ENCODE results near the gene LYZL1.
"Not testable (repeated sequence)": the region's sequence is repeated elsewhere in the genome, so short reads cannot be mapped to it uniquely, and the experiment has no call there.

The LYZL1 gene

DNA sequence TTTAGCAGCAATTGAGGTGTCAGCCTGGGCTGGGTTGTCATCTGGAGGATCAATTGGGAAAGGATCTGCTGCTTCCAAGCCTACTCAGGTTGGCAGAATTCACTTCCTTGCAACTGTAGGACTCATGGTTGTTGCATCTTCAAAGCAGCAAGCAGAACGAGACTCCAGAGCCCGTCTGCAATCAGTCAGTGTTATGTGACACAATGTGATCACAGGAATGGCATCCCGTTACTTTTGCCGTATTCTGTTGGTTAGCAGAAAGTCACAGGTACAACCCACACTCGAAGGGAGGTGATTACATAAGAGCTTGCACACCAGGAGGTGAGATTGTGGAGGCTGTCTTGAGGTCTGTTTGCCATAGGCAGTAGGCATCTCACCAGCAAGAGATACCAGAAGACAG lies 15.4 kb upstream of the LYZL1 start:
- TF ChIP-seq, protein P1, sequence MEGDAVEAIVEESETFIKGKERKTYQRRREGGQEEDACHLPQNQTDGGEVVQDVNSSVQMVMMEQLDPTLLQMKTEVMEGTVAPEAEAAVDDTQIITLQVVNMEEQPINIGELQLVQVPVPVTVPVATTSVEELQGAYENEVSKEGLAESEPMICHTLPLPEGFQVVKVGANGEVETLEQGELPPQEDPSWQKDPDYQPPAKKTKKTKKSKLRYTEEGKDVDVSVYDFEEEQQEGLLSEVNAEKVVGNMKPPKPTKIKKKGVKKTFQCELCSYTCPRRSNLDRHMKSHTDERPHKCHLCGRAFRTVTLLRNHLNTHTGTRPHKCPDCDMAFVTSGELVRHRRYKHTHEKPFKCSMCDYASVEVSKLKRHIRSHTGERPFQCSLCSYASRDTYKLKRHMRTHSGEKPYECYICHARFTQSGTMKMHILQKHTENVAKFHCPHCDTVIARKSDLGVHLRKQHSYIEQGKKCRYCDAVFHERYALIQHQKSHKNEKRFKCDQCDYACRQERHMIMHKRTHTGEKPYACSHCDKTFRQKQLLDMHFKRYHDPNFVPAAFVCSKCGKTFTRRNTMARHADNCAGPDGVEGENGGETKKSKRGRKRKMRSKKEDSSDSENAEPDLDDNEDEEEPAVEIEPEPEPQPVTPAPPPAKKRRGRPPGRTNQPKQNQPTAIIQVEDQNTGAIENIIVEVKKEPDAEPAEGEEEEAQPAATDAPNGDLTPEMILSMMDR (IDR thresholded peaks at IDR 0.05; ENCODE audit: low read depth, low read length), result no peak
- no peak for DNase-seq (ENCODE audit: extremely low read depth, low read depth)

DNA sequence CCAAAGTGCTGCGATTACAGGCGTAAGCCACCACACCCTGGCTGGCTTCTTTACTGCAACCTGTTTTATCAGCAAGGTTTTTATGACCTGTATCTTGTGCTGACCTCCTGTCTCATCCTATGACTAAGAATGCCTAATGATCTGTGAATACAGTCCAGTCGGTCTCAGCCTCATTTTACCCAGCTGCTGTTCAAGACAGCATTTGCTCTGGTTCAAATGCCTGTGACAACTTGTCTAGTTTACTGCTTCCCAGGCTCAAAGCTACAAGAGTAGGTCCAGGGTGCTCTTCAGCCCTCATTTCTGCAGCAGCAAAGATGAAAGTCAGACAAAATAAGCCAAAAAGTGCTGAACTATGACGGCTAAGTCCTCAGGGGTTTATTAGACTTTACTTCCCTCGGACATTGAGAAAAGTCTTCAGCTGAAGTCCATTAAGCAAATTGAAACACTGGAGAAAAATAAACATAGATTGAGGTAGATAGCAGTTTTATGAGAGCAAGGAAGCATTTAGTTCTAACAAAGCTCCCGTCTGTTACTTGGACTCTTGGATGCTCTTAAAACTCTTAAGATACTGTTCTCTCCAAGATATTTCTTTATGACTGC lies 12.5 kb upstream of the LYZL1 start:
- TF ChIP-seq, protein P1 (IDR thresholded peaks at IDR 0.05; ENCODE audit: low read depth, low read length), result no peak
- DNase-seq (ENCODE audit: extremely low read depth, low read depth), result no peak

DNA sequence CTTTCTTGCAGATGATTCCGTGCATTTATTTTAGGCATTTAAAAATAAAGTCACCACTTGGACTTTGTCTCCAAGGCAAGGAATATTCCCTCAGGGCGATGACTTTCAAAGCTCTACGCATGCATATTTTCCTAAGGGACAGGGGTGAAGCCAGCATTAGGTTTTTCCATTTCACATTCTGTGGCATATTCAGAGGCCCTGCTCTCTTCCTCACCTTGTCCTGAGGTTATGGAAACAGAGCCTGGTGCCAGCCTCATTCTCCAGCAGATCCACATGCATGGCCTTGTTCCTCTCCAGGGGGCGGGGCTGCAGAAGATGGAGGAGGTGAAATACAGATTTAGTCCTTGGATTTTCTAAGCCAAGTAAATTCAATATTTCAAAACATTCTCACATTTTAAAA lies 11.6 kb upstream of the LYZL1 start:
- TF ChIP-seq, protein P1 (IDR thresholded peaks at IDR 0.05; ENCODE audit: low read depth, low read length), result no peak
- DNase-seq (ENCODE audit: extremely low read depth, low read depth), result no peak

DNA sequence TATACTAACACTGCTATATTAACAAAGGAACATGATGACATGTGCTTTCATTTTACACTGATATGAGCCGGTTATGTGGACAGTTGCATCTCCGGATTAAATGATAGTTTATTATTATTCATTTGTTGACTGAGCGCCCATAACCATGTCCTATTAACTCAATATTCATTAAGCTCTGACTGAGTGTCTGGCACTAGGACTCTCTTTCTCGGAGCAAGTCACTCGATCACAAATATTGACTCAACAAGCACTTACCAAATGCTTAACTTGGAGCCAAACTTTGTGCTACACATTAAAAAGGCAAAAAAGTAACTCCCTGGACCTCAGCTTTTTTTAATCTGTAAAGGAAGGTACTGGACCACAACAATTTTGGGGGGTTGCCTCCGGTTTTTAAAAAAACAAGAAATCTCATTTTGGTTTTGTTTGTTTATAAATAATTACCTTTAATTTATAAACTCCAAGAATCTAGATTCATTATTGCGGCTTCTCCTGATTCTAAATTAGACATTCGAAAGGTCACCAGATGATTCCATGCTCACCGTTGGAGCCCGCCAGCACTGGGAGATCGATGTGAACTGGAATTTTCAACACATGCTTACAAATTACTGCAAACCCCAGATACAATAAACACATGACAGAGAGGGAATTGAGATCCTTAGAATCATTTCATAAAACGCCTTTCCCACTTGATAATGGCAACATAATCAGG lies 8.9 kb upstream of the LYZL1 start:
- DNase-seq (ENCODE audit: extremely low read depth, low read depth), result no peak

DNA sequence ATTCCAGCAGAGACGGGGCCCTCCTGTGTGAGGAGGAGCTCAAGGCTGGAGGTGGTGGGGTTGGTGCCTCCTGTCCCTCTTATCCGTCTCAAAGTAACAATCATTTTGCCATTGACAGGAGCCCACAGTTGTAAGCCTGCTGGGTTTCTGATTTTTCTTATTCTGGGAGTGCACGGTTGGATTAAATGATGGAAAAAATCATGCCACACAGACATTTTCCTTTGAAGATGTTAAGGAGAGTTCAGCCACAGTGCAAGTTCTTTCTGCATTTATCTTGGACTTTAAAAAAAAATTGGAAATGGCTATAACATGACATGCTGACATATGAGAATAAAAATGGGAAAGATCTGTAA lies 8.4 kb upstream of the LYZL1 start:
- no peak for DNase-seq (ENCODE audit: extremely low read depth, low read depth)

More for the DNA sequence above, 8.9 kb upstream of the LYZL1 start:
- TF ChIP-seq, protein P1 (IDR thresholded peaks at IDR 0.05; ENCODE audit: low read depth, low read length), result no peak

DNA sequence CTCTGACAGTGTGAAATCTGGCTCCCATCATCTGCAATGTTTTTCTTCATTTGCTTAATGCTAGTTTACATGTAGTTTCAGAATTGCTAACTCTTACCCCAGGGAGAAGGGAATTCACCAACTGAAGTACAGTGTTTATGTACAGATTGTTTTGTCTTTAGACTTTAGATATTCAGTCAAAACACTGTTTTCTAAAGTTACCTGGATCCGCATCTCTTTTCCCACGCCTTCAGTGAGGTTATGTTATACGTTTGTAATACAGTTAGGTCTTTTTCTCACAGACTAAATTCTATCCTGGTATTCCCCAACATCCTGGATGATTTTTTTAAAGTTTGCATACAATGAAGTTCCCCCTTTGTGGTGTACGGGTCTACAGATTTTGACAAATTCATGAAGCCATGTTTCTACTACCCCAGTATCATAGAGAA lies 3.2 kb upstream of the LYZL1 start:
- TF ChIP-seq, protein P1 (IDR thresholded peaks at IDR 0.05; ENCODE audit: low read depth, low read length), result no peak
- no peak for DNase-seq (ENCODE audit: extremely low read depth, low read depth)

More for the DNA sequence above, 8.4 kb upstream of the LYZL1 start:
- TF ChIP-seq, protein P1 (IDR thresholded peaks at IDR 0.05; ENCODE audit: low read depth, low read length), result no peak

DNA sequence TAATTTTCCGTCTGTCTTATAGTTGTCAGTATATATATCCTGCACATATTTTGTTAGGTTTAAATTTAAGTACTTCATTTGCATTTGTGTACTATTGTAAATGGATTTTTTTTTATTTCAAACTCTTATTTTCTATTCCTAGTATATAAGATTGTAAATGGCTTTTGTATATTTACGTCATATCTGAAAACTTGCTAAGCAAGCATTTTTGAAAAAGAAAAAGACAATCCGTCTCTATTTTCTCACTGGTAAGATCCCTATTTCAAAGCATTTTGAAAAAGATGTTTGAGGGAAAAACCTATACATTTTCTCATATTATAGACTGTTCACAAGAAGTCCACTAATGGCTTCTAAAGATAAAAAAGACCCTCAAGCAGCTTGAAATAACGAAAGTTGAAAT lies 1.2 kb upstream of the LYZL1 start:
- DNase-seq (ENCODE audit: extremely low read depth, low read depth), result no peak
- TF ChIP-seq, protein P1 (IDR thresholded peaks at IDR 0.05; ENCODE audit: low read depth, low read length), result no peak

DNA sequence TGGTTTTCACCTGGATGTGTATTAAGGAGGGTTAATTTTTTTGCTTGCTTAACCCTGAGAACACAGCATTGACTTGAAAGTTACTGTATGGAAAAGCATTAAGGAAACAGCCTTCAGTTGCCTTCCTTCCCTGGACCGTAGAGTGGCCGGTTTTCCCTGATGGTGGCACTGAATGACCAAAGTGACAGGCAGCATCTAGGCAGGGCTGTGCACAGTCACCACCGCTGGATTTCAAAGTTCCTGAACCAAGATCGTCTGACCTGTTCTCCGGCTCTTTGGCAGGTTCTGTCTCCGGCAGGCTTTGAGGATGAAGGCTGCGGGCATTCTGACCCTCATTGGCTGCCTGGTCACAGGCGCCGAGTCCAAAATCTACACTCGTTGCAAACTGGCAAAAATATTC lies 2.7 kb downstream of the LYZL1 start:
- DNase-seq (ENCODE audit: extremely low read depth, low read depth), result not testable (repeated sequence)

DNA sequence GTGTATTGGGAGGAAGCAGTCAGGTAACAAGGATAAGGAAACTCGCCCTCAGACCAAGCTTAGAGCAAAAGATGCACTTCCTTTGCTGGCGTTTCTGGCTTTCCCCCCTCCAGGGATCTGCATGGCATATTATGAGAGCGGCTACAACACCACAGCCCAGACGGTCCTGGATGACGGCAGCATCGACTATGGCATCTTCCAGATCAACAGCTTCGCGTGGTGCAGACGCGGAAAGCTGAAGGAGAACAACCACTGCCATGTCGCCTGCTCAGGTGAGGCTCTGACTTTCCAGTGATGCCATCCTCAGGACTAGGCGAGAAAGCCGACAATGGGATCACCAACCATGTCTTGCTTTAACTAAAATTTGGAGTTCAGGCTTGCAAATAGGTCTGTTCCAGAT lies 3.5 kb downstream of the LYZL1 start:
- DNase-seq (ENCODE audit: extremely low read depth, low read depth), result not testable (repeated sequence)

Measured in AG09319 (cell line).